NB4 (cell line): ENCODE results near the gene TRAF7.
"Not testable (repeated sequence)": the region's sequence is repeated elsewhere in the genome, so short reads cannot be mapped to it uniquely, and the experiment has no call there.

ENCODE experiments used
- CTCF ChIP-seq: IDR thresholded peaks from one replicate; pipeline ENCODE4 v1.5.1; 2012; ENCODE audit warnings: low read depth, low read length
- POLR2A ChIP-seq: IDR thresholded peaks from 2 replicates; pipeline ENCODE4 v1.6.1; 2011; ENCODE audit warnings: mild to moderate bottlenecking; ENCODE audit not compliant: insufficient read length; ENCODE audit errors: extremely low read depth
- TF ChIP-seq, protein P1 (sequence below): IDR thresholded peaks from 2 replicates; pipeline ENCODE4 v1.6.1; 2011; ENCODE audit warnings: low read depth, low read length

DNA sequence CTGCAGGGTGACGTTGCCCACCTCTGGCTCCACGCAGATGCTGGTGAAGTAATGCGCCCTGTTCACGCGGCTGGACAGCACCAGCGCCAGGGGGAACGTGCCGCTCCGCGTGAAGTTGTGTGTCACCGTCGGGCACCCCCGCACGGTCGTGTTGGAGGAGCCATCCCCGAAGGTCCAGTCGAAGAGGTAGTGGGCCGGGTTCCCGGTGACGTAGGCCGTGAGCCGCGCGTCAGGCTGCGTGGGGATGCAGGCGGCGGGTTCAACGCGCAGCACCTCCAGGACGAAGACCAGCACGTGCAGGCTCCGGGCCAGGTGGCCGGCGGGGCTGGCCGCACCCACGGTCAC is 44.6 kb upstream of the TRAF7 start:
- not testable (repeated sequence) for TF ChIP-seq CTCF, POLR2A
- TF ChIP-seq, protein P1, sequence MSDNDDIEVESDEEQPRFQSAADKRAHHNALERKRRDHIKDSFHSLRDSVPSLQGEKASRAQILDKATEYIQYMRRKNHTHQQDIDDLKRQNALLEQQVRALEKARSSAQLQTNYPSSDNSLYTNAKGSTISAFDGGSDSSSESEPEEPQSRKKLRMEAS: not testable (repeated sequence)
